Gastrocnemius medialis (tissue), 4 donors: ENCODE data around the gene DNM2.
"Not testable (repeated sequence)": the region's sequence is repeated elsewhere in the genome, so short reads cannot be mapped to it uniquely, and the experiment has no call there.

ENCODE experiments used
- POLR2A ChIP-seq, 2 donors: fragments of 450-650 bp; IDR thresholded peaks; one replicate each; pipeline ENCODE4 v1.6.1; 2017; ENCODE audit warnings: antibody characterized with exemption in 2 of 2, mild to moderate bottlenecking in 2 of 2, moderate library complexity in 2 of 2
- TF ChIP-seq, protein P1 (sequence below), 5 experiments: fragments of 450-650 bp in 3 of 5; fragments of 200-600 bp in 2 of 5; sonication (generic) in 2 of 5; IDR thresholded peaks in 4 of 5; conservative IDR thresholded peaks in 1 of 5; 1 replicate in 4 of 5; 2 replicates in 1 of 5; pipeline ENCODE4 v1.5.1; 2016 to 2019; ENCODE audit warnings: antibody characterized with exemption in 5 of 5, mild to moderate bottlenecking in 3 of 5, moderate library complexity in 3 of 5

DNA sequence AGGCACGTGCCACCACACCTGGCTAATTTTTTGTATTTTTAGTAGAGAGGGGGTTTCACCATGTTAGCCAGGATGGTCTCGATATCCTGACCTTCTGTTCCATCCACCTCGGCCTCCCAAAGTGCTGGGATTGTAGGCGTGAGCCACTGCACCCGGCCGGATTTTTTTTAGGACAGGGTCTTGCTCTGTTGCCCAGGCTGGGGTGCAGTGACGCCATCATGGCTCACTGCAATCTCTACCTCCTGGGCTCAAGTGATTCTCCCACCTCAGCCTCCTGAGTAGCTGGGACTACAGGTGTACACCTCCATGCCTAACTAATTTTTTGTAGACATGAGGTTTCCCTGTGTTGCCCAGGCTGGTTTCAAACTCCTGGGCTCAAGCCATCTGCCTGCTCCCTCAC lies 119.8 kb downstream of the DNM2 start:
- TF ChIP-seq, protein P1, sequence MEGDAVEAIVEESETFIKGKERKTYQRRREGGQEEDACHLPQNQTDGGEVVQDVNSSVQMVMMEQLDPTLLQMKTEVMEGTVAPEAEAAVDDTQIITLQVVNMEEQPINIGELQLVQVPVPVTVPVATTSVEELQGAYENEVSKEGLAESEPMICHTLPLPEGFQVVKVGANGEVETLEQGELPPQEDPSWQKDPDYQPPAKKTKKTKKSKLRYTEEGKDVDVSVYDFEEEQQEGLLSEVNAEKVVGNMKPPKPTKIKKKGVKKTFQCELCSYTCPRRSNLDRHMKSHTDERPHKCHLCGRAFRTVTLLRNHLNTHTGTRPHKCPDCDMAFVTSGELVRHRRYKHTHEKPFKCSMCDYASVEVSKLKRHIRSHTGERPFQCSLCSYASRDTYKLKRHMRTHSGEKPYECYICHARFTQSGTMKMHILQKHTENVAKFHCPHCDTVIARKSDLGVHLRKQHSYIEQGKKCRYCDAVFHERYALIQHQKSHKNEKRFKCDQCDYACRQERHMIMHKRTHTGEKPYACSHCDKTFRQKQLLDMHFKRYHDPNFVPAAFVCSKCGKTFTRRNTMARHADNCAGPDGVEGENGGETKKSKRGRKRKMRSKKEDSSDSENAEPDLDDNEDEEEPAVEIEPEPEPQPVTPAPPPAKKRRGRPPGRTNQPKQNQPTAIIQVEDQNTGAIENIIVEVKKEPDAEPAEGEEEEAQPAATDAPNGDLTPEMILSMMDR (IDR thresholded peaks at IDR 0.05 in 4 of 5, conservative IDR thresholded peaks at IDR 0.05 in 1 of 5): not testable (repeated sequence)
- not testable (repeated sequence) for TF ChIP-seq POLR2A (IDR thresholded peaks at IDR 0.05)
